Stomach (tissue), 9 donors: ENCODE results near the gene CFHR3. TPM values are rescaled to one million over a fixed set of nuclear protein-coding genes. Genes with fewer than 3 reads are reported as not detected.
"Not testable (repeated sequence)": the region's sequence is repeated elsewhere in the genome, so short reads cannot be mapped to it uniquely, and the experiment has no call there.

Experiments used
- DNase-seq, 2 donors: peaks; one replicate each; pipeline versions ENCODE4 v3.0.0 to v3.0.0-alpha.2; 2013 to 2019
- H3K27ac ChIP-seq, 5 donors: fragments of 200-600 bp in 4 of 5; sonication (generic) in 4 of 5; one replicate each; pipeline ENCODE4 v1.5.1; 2013 to 2019; ENCODE audit warnings: mild to moderate bottlenecking in 1 of 5, moderate library complexity in 1 of 5
- H3K27me3 ChIP-seq, 3 donors: fragments of 200-600 bp; sonication (generic); one replicate each; pipeline ENCODE4 v1.5.1; 2017 to 2019; ENCODE audit warnings: mixed run types in 1 of 3
- H3K36me3 ChIP-seq, 4 donors: fragments of 200-600 bp; sonication (generic); 1 replicate in 3 of 4; 2 replicates in 1 of 4; pipeline ENCODE4 v1.5.1; 2016 to 2019
- H3K4me1 ChIP-seq, 4 donors: fragments of 200-600 bp; sonication (generic); one replicate each; pipeline ENCODE4 v1.5.1; 2016 to 2019
- H3K4me3 ChIP-seq, 4 donors: fragments of 200-600 bp; sonication (generic) in 3 of 4; one replicate each; pipeline ENCODE4 v1.5.1; 2016 to 2019; ENCODE audit warnings: mild to moderate bottlenecking in 1 of 4
- H3K9me3 ChIP-seq, 4 donors: fragments of 200-600 bp; sonication (generic); one replicate each; pipeline ENCODE4 v1.5.1; 2016 to 2019
- CTCF ChIP-seq, 7 experiments: fragments of 450-650 bp in 4 of 7; fragments of 200-600 bp in 3 of 7; sonication (generic) in 3 of 7; IDR thresholded peaks; one replicate each; pipeline ENCODE4 v1.5.1; 2016 to 2019; ENCODE audit warnings: antibody characterized with exemption in 7 of 7, control low read depth in 2 of 7, mild to moderate bottlenecking in 1 of 7
- EP300 ChIP-seq: sonication (generic); formaldehyde crosslinking; IDR thresholded peaks from one replicate; pipeline ENCODE4 v1.6.1; 2017; ENCODE audit warnings: antibody characterized with exemption
- POLR2A ChIP-seq, 4 donors: fragments of 450-650 bp; IDR thresholded peaks; one replicate each; pipeline ENCODE4 v1.6.1; 2016; ENCODE audit warnings: antibody characterized with exemption in 4 of 4, control low read depth in 2 of 4, mild to moderate bottlenecking in 1 of 4, moderate library complexity in 1 of 4
- POLR2AphosphoS5 ChIP-seq, 3 donors: sonication (generic); formaldehyde crosslinking; IDR thresholded peaks; one replicate each; pipeline ENCODE4 v1.6.1; 2016; ENCODE audit warnings: antibody characterized with exemption in 3 of 3
- WGBS, 5 donors: extraction: QIAGEN DNeasy Blood & Tissue Kit in 3 of 5; methylation state at CpG; one replicate each; pipeline versions ENCODE4 v1.1.5 to v1.1.7; 2013 to 2018; 5-methylcytosine and 5-hydroxymethylcytosine counted together
- intact Hi-C: fragments of 100-400 bp; cut with DNase I; formaldehyde crosslinking; loops from one replicate; pipeline ENCODE4 v1.15.1; 2023; ENCODE audit warnings: low total_unique reads
- polyA plus RNA-seq, 3 donors: library from polyadenylated mRNA; stranded (reverse); fragments of 200-250 nt; gene quantifications; one replicate each; pipeline ENCODE4 v1.2.3, GENCODE V29; 2013
- total RNA-seq, 5 donors: library from RNA; depleted of rRNA; stranded (reverse); fragments of >200 nt; gene quantifications; one replicate each; pipeline versions ENCODE4 v1.1.0 to v1.2.3, GENCODE V29; 2014 to 2016
- donor health status: healthy with polysubstance abuse.
- donor health status: Bipolar disorder and iron deficiency.
- donor health status: healthy.

CFHR3 gene
- total and polyA plus RNA-seq, 8 donors, result 0.73 TPM; not detected in 7

DNA sequence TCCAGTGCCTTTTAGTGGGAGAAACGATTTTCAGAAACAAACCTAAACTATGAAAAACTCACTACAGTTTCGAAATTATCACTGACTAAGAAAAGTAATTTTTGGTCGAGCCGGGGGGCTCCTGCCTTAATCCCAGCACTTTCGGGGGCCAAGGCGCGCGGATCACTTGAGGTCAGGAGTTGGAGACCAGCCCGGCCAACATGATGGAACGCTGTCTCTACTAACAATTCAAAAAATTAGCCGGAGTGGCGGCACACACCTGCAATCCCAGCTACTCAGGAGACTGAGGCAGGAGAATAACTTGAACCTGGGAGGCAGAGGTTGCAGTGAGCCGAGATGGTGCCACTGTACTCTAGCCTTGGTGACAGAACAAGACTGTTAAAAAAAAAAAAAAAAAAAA, 3.0 kb downstream of the CFHR3 start:
- intact Hi-C loops, result no loop called here
- Histone ChIP-seq H3K4me3 (no peak overlapping the region), H3K36me3 (no peaks in the 10 kb centered on the region), H3K9me3 (no peaks in the 10 kb centered on the region), H3K27me3 (no peaks in the 10 kb centered on the region), H3K4me1 (no peaks in the 10 kb centered on the region), H3K27ac (no peak overlapping the region)
- TF ChIP-seq POLR2AphosphoS5 (IDR thresholded peaks at IDR 0.05), result no peak
- TF ChIP-seq CTCF (IDR thresholded peaks at IDR 0.05), result no peak
- TF ChIP-seq POLR2A (IDR thresholded peaks at IDR 0.05), result no peak
- no peak for TF ChIP-seq EP300
- DNase-seq, result no peak
- WGBS, 5 donors, result 86 to 90% (median 88%) methylated on average over 13 of the region's 13 CpGs

GRCh38 chr1:196779093-196779492, 4.5 kb downstream of the CFHR3 start:
- no peak for DNase-seq
- H3K27ac ChIP-seq, result no peak overlapping the region
- H3K4me3 ChIP-seq, result no peak overlapping the region
- no peaks in the 10 kb centered on the region for H3K36me3 ChIP-seq
- no peaks in the 10 kb centered on the region for H3K9me3 ChIP-seq
- H3K4me1 ChIP-seq, result no peaks in the 10 kb centered on the region
- TF ChIP-seq POLR2A (IDR thresholded peaks at IDR 0.05) (no peak), EP300 (no peak), CTCF (IDR thresholded peaks at IDR 0.05) (no peak), POLR2AphosphoS5 (IDR thresholded peaks at IDR 0.05) (no peak)
- intact Hi-C loops, result no loop called here
- no peaks in the 10 kb centered on the region for H3K27me3 ChIP-seq
- WGBS, 5 donors, result 84 to 94% (median 93%) methylated on average over 1 of the region's 1 CpG

- H3K4me3 ChIP-seq, H3K4me1 ChIP-seq, intact Hi-C loops, DNase-seq, H3K9me3 ChIP-seq, H3K36me3 ChIP-seq, H3K27me3 ChIP-seq, H3K27ac ChIP-seq: not testable (repeated sequence)
- 76 to 89% (median 86%) methylated on average over 1 of the region's 1 CpG; no CpG with 5 or more reads in 1 of the 5 donors for WGBS, 5 donors
These were observed 16.6 kb downstream of the CFHR3 start for GRCh38 chr1:196791252-196791651.

DNA sequence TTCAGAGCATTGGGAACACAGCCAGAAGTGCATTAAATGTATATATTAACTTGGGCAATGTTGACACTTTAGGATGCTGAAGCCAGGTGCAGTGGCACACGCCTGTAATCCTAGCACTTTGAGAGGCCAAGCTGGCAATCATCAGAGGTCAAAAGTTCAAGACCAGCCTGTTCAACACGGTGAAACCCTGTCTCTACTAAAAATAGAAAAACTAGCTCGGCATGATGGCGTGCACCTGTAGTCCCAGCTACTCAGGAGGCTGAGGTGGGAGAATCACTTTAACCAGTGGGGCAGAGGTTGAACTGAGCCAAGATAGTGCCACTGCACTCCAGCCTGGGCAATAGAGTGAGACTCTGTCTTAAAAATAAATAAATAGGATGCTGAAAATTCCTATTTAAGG, 19.5 kb downstream of the CFHR3 start:
- intact Hi-C loops, H3K36me3 ChIP-seq, H3K27ac ChIP-seq, H3K9me3 ChIP-seq, H3K4me3 ChIP-seq, H3K4me1 ChIP-seq, H3K27me3 ChIP-seq, DNase-seq: not testable (repeated sequence)
- WGBS, 5 donors, result 18 to 36% (median 26%) methylated on average over 3 to 4 of the region's 4 CpGs

DNA sequence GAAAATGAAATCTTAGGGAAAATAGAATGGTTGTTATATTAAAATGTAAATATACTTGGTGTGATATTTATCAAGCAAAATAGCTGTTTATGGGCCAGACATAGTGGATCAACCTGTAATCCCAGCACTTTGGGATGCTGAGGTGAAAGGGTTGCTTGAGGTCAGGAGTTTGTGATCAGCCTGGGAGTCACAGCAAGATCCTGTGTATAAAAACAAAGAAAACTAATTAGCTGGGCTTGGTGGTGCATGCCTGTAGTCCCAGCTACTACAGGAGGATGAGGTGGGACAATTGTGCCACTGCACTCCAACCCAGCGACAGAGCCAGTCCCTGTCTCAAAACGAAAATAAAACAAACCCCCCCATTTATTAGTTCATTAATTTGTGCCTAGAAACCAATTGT, 23.3 kb downstream of the CFHR3 start:
- no peaks in the 10 kb centered on the region for H3K27me3 ChIP-seq
- H3K4me1 ChIP-seq, result no peaks in the 10 kb centered on the region
- TF ChIP-seq EP300 (no peak), CTCF (IDR thresholded peaks at IDR 0.05) (no peak), POLR2A (IDR thresholded peaks at IDR 0.05) (no peak), POLR2AphosphoS5 (IDR thresholded peaks at IDR 0.05) (no peak)
- H3K4me3 ChIP-seq, result no peak overlapping the region
- intact Hi-C loops, result no loop called here
- no peak for DNase-seq
- no peaks in the 10 kb centered on the region for H3K36me3 ChIP-seq
- no peak overlapping the region for H3K27ac ChIP-seq
- WGBS, 5 donors, result 15 to 50% (median 36%) methylated on average over 2 of the region's 2 CpGs
- no peaks in the 10 kb centered on the region for H3K9me3 ChIP-seq

GRCh38 chr1:196801920-196802319, 27.3 kb downstream of the CFHR3 start:
- WGBS, 5 donors, result 58 to 93% (median 75%) methylated on average over 1 of the region's 1 CpG
- H3K9me3 ChIP-seq, H3K27ac ChIP-seq, H3K4me1 ChIP-seq, H3K27me3 ChIP-seq, H3K4me3 ChIP-seq, DNase-seq, intact Hi-C loops, H3K36me3 ChIP-seq: not testable (repeated sequence)
